MM.1S (cell line): ENCODE results near the gene NSUN3.

Experiments
- CTCF ChIP-seq: fragments of 300-600 bp; sonication (generic); IDR thresholded peaks from 2 replicates; pipeline ENCODE4 v1.5.1; 2016; ENCODE audit warnings: antibody characterized with exemption, low read length, mixed read lengths
- EZH2 ChIP-seq: fragments of 300-600 bp; sonication (generic); optimal IDR thresholded peaks from 2 replicates; pipeline ENCODE3; 2017; ENCODE audit warnings: low read depth, mild to moderate bottlenecking, antibody characterized with exemption, low read length, mixed read lengths

GRCh38 chr3:94026623-94027022, 36.2 kb upstream of the NSUN3 start:
- TF ChIP-seq CTCF (no peak), EZH2 (no peak)
